SK-N-SH treated with all-trans-retinoic acid at 6 μM for 48 hours (cell line): Measurements from ENCODE around the gene CPT1A.

Experiments used
- ATAC-seq: fragments of 200-7000 bp; cut with Tn5 transposase; 3 replicates; pipeline ENCODE4 v1.9.1; 2020; ENCODE audit warnings: mild to moderate bottlenecking, moderate library complexity
- BACH2 ChIP-seq: fragments of 250-450 bp; sonication (Bioruptor Pico); IDR thresholded peaks from 2 replicates; pipeline ENCODE4 v1.9.0; 2021; ENCODE audit warnings: mild to moderate bottlenecking, borderline replicate concordance
- CSDC2 ChIP-seq: fragments of 250-450 bp; sonication (Bioruptor Pico); IDR thresholded peaks from 2 replicates; pipeline ENCODE4 v1.5.0; 2020; ENCODE audit warnings: mild to moderate bottlenecking, moderate library complexity
- ESRRG ChIP-seq: fragments of 250-450 bp; sonication (Bioruptor Pico); IDR thresholded peaks from 2 replicates; pipeline ENCODE4 v1.6.1; 2021; ENCODE audit warnings: mild to moderate bottlenecking
- GLIS3 ChIP-seq: fragments of 250-450 bp; sonication (Bioruptor Pico); IDR thresholded peaks from 2 replicates; pipeline ENCODE4 v1.5.0; 2020; ENCODE audit warnings: mild to moderate bottlenecking, moderate library complexity
- ISL1 ChIP-seq: fragments of 250-450 bp; sonication (Bioruptor Pico); IDR thresholded peaks from 2 replicates; pipeline ENCODE4 v2.1.2; 2022; ENCODE audit warnings: mild to moderate bottlenecking, moderate library complexity
- PPARA ChIP-seq: fragments of 250-450 bp; sonication (Bioruptor Pico); IDR thresholded peaks from 2 replicates; pipeline ENCODE4 v1.5.0; 2020; ENCODE audit warnings: mild to moderate bottlenecking, borderline replicate concordance
- RARB ChIP-seq: fragments of 250-450 bp; sonication (Bioruptor Pico); IDR thresholded peaks from 2 replicates; pipeline ENCODE4 v1.8.0; 2021; ENCODE audit warnings: mild to moderate bottlenecking, moderate library complexity
- SNAI2 ChIP-seq: fragments of 250-450 bp; sonication (Bioruptor Pico); IDR thresholded peaks from 2 replicates; pipeline ENCODE4 v1.5.0; 2020; ENCODE audit warnings: mild to moderate bottlenecking, moderate library complexity
- TCF4 ChIP-seq: fragments of 250-450 bp; sonication (Bioruptor Pico); IDR thresholded peaks from 2 replicates; pipeline ENCODE4 v1.8.0; 2021; ENCODE audit warnings: mild to moderate bottlenecking, moderate library complexity, borderline replicate concordance
- TOX ChIP-seq: fragments of 250-450 bp; sonication (Bioruptor Pico); IDR thresholded peaks from 2 replicates; pipeline ENCODE4 v1.8.0; 2021; ENCODE audit warnings: mild to moderate bottlenecking, moderate library complexity, borderline replicate concordance
- ZC3H10 ChIP-seq: fragments of 250-450 bp; sonication (Bioruptor Pico); IDR thresholded peaks from 2 replicates; pipeline ENCODE4 v1.5.1; 2021; ENCODE audit warnings: mild to moderate bottlenecking, moderate library complexity
- ZFP3 ChIP-seq: fragments of 250-450 bp; sonication (Bioruptor Pico); IDR thresholded peaks from 2 replicates; pipeline ENCODE4 v1.5.0; 2020; ENCODE audit warnings: mild to moderate bottlenecking, moderate library complexity
- ZFP30 ChIP-seq: fragments of 450-650 bp; formaldehyde crosslinking; IDR thresholded peaks from 2 replicates; pipeline ENCODE4 v1.5.0; 2022; ENCODE audit warnings: mild to moderate bottlenecking, moderate library complexity
- ZNF70 ChIP-seq: fragments of 450-650 bp; formaldehyde crosslinking; IDR thresholded peaks from 2 replicates; pipeline ENCODE4 v1.5.0; 2020; ENCODE audit warnings: mild to moderate bottlenecking, moderate library complexity
- TF ChIP-seq, protein P1 (sequence below): fragments of 250-450 bp; sonication (Bioruptor Pico); IDR thresholded peaks from 2 replicates; pipeline ENCODE4 v1.8.0; 2020; ENCODE audit warnings: mild to moderate bottlenecking, moderate library complexity, borderline replicate concordance
- TF ChIP-seq, protein P2 (sequence below): fragments of 250-450 bp; sonication (Bioruptor Pico); IDR thresholded peaks from 2 replicates; pipeline ENCODE4 v1.5.1; 2020; ENCODE audit warnings: low read depth, mild to moderate bottlenecking, moderate library complexity
- TF ChIP-seq, protein P3 (sequence below): fragments of 250-450 bp; sonication (Bioruptor Pico); IDR thresholded peaks from 2 replicates; pipeline ENCODE4 v1.5.0; 2020; ENCODE audit warnings: mild to moderate bottlenecking, moderate library complexity
- TF ChIP-seq, protein P4 (sequence below): fragments of 250-450 bp; sonication (Bioruptor Pico); IDR thresholded peaks from 2 replicates; pipeline ENCODE4 v1.8.0; 2021; ENCODE audit warnings: low read depth, mild to moderate bottlenecking, moderate library complexity, borderline replicate concordance
- TF ChIP-seq, protein P5 (sequence below): fragments of 250-450 bp; sonication (Bioruptor Pico); IDR thresholded peaks from 2 replicates; pipeline ENCODE4 v1.5.1; 2021; ENCODE audit warnings: mild to moderate bottlenecking, moderate library complexity

The CPT1A gene

DNA sequence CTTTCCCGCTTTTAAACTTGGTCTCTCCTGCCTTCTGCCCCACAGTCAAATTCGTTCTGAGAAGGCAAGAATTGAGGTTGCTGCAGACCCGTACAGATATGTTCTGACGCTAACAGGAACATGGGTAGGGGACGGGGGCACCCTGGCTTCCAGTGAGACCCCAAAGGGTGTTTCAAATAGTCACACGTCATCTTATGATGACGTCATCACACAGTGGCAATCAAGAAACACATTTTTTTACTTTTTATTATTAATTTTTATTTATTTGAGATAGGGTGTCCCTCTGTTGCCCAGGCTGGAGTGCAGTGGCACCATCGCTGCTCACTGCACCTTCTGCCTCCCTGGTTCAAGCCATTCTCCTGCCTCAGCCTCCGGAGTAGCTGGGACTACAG, 67.5 kb downstream of the CPT1A start:
- TF ChIP-seq, protein P1, sequence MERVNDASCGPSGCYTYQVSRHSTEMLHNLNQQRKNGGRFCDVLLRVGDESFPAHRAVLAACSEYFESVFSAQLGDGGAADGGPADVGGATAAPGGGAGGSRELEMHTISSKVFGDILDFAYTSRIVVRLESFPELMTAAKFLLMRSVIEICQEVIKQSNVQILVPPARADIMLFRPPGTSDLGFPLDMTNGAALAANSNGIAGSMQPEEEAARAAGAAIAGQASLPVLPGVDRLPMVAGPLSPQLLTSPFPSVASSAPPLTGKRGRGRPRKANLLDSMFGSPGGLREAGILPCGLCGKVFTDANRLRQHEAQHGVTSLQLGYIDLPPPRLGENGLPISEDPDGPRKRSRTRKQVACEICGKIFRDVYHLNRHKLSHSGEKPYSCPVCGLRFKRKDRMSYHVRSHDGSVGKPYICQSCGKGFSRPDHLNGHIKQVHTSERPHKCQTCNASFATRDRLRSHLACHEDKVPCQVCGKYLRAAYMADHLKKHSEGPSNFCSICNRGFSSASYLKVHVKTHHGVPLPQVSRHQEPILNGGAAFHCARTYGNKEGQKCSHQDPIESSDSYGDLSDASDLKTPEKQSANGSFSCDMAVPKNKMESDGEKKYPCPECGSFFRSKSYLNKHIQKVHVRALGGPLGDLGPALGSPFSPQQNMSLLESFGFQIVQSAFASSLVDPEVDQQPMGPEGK (CRISPR knock-in tag), result no peak
- TF ChIP-seq TOX (CRISPR knock-in tag) (no peak), ZFP30 (CRISPR knock-in tag) (no peak), ZC3H10 (CRISPR knock-in tag) (no peak), BACH2 (no peak), ISL1 (CRISPR knock-in tag) (no peak)
- TF ChIP-seq, protein P2, sequence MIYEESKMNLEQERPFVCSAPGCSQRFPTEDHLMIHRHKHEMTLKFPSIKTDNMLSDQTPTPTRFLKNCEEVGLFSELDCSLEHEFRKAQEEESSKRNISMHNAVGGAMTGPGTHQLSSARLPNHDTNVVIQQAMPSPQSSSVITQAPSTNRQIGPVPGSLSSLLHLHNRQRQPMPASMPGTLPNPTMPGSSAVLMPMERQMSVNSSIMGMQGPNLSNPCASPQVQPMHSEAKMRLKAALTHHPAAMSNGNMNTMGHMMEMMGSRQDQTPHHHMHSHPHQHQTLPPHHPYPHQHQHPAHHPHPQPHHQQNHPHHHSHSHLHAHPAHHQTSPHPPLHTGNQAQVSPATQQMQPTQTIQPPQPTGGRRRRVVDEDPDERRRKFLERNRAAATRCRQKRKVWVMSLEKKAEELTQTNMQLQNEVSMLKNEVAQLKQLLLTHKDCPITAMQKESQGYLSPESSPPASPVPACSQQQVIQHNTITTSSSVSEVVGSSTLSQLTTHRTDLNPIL, result no peak
- ATAC-seq, result no peak

DNA sequence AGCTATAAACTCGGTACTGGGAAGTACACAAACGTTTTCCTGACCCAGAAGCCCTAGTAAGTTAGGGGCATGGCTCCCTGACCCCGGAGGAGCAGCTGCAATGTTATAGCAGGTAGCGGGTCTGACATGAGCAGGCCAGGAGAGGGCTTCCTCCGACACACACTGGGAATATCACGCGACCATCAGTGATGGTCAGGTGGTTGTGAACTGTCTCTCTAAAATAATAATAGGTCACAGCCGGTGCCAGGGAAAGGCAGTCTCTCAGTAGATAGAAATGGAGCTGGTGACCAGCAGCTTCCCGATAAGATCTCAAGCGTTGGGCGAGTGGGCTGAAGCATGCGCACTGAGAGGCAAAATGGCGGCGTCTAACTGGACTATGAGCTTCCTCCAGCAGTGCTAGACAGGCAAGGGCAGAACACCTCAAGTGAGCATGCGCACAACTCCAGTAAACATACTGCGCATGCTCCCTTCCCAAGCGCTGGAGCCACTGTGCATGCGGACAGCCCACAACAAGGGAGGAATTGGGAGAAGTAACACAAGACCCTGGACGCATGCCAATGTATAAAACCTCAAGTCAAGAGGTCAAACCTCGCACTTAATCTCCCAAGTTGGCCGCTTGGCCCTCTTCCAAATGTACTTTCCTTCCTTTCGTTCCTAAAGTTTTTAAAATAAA, 68.1 kb downstream of the CPT1A start:
- TF ChIP-seq, protein P3, sequence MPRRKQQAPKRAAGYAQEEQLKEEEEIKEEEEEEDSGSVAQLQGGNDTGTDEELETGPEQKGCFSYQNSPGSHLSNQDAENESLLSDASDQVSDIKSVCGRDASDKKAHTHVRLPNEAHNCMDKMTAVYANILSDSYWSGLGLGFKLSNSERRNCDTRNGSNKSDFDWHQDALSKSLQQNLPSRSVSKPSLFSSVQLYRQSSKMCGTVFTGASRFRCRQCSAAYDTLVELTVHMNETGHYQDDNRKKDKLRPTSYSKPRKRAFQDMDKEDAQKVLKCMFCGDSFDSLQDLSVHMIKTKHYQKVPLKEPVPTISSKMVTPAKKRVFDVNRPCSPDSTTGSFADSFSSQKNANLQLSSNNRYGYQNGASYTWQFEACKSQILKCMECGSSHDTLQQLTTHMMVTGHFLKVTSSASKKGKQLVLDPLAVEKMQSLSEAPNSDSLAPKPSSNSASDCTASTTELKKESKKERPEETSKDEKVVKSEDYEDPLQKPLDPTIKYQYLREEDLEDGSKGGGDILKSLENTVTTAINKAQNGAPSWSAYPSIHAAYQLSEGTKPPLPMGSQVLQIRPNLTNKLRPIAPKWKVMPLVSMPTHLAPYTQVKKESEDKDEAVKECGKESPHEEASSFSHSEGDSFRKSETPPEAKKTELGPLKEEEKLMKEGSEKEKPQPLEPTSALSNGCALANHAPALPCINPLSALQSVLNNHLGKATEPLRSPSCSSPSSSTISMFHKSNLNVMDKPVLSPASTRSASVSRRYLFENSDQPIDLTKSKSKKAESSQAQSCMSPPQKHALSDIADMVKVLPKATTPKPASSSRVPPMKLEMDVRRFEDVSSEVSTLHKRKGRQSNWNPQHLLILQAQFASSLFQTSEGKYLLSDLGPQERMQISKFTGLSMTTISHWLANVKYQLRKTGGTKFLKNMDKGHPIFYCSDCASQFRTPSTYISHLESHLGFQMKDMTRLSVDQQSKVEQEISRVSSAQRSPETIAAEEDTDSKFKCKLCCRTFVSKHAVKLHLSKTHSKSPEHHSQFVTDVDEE (CRISPR knock-in tag), result no peak

DNA sequence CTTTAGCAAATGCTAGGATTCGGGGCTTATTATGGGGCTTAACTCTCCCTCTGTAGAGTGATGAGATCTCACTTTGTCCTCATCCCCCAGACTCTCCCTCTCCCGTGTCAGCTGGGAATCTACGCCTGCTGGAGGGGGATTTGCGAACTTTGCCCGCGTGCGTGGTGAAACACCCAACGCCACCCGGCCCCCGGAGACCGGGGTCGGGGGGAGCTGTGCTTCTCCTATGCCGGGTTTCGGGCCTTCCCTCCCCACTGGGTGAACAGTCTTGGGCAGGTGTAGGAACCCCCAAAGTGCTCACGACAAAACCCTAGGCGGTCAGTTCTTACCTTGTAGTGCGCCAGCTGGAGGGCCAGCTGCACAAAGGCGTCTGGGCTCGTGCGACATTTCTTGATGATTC, 68.8 kb downstream of the CPT1A start:
- no peak for ATAC-seq
- TF ChIP-seq SNAI2 (CRISPR knock-in tag) (no peak), TCF4 (CRISPR knock-in tag) (no peak), ESRRG (CRISPR knock-in tag) (no peak), PPARA (CRISPR knock-in tag) (no peak), ZC3H10 (CRISPR knock-in tag) (no peak), ISL1 (CRISPR knock-in tag) (no peak), ZNF70 (CRISPR knock-in tag) (no peak), ZFP3 (CRISPR knock-in tag) (no peak), RARB (CRISPR knock-in tag) (no peak), CSDC2 (CRISPR knock-in tag) (no peak), GLIS3 (CRISPR knock-in tag) (no peak), ZFP30 (CRISPR knock-in tag) (no peak)
- TF ChIP-seq, protein P1 (CRISPR knock-in tag), result no peak
- TF ChIP-seq, protein P4, sequence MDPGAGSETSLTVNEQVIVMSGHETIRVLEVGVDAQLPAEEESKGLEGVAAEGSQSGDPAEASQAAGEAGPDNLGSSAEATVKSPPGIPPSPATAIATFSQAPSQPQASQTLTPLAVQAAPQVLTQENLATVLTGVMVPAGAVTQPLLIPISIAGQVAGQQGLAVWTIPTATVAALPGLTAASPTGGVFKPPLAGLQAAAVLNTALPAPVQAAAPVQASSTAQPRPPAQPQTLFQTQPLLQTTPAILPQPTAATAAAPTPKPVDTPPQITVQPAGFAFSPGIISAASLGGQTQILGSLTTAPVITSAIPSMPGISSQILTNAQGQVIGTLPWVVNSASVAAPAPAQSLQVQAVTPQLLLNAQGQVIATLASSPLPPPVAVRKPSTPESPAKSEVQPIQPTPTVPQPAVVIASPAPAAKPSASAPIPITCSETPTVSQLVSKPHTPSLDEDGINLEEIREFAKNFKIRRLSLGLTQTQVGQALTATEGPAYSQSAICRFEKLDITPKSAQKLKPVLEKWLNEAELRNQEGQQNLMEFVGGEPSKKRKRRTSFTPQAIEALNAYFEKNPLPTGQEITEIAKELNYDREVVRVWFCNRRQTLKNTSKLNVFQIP (CRISPR knock-in tag), result no peak
- TF ChIP-seq, protein P2, result no peak
- TF ChIP-seq, protein P3 (CRISPR knock-in tag), result no peak
- TF ChIP-seq, protein P5, sequence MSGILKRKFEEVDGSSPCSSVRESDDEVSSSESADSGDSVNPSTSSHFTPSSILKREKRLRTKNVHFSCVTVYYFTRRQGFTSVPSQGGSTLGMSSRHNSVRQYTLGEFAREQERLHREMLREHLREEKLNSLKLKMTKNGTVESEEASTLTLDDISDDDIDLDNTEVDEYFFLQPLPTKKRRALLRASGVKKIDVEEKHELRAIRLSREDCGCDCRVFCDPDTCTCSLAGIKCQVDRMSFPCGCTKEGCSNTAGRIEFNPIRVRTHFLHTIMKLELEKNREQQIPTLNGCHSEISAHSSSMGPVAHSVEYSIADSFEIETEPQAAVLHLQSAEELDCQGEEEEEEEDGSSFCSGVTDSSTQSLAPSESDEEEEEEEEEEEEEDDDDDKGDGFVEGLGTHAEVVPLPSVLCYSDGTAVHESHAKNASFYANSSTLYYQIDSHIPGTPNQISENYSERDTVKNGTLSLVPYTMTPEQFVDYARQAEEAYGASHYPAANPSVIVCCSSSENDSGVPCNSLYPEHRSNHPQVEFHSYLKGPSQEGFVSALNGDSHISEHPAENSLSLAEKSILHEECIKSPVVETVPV (CRISPR knock-in tag), result no peak

More for the DNA sequence above, 68.1 kb downstream of the CPT1A start:
- ATAC-seq, result no peak
